ENCODE data around the gene MOB3A. TPM values are rescaled to one million over a fixed set of nuclear protein-coding genes. Genes with fewer than 3 reads are reported as not detected.
A peak's percentile ranks its signal among the peaks of the same experiment; 100 is the strongest.

MOB3A gene
- total and polyA plus RNA-seq, 2 experiments from 2014 or later, result 53.1 to 53.7 TPM

DNA sequence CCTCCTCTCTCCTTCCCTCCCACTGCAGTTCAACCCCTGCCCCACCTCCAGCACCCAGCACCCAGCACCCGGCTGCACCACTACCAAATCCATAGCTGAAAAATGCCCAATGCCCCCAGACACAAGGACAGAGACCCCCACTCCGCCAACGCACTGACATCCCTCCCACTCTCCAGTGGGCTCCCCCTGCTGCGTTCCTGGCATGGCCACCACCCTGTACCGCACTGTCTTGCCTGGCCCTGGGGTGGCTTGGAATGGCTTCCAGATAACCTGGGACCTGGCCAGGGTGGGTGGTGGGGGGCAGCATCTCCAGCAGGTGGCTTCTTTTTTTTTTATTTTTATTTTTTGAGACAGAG lies 39.3 kb downstream of the MOB3A start:
- Histone ChIP-seq H3K4me3 (no peak overlapping the region), H3K4me1 (ENCODE audit: insufficient read depth) (peaks cover 31% of the 10 kb centered on the region), H3K79me2 (ENCODE audit: insufficient read depth) (no peaks in the 10 kb centered on the region), H3K9me2 (ENCODE audit: insufficient read depth) (no peaks in the 10 kb centered on the region), H3K9ac (no peak overlapping the region), H3K9me3 (ENCODE audit: low read depth) (no peaks in the 10 kb centered on the region), H3K4me2 (ENCODE audit: unreplicated experiment) (no peak overlapping the region), H3F3A (ENCODE audit: insufficient read depth) (peaks cover 11% of the 10 kb centered on the region), H4K20me1 (ENCODE audit: insufficient read depth) (no peaks in the 10 kb centered on the region), H3K27ac (0 out of 2 replicates have a peak overlapping the region, but pooled peaks have one; percentile 27), H3K36me3 (ENCODE audit: low read depth) (no peaks in the 10 kb centered on the region), H3K27me3 (replicated peaks; ENCODE audit: insufficient read depth) (no peaks in the 10 kb centered on the region), H2AFZ (no peak overlapping the region)
- WGBS, 2 experiments (ENCODE audit: low coverage in 1 of 2, low lambda C conversion rate in 2 of 2, missing lambda C conversion rate in 2 of 2), result 70 to 72% methylated on average over 5 of the region's 5 CpGs
- TF ChIP-seq EZH2phosphoT487 (IDR thresholded peaks at IDR 0.05; ENCODE audit: insufficient read depth, low read depth) (no peak), EZH2 (IDR thresholded peaks at IDR 0.05; ENCODE audit: insufficient read depth, poor library complexity, severe bottlenecking) (no peak)
- in situ Hi-C loops (cut with MboI), result no loop called here
- no peak for DNase-seq

DNA sequence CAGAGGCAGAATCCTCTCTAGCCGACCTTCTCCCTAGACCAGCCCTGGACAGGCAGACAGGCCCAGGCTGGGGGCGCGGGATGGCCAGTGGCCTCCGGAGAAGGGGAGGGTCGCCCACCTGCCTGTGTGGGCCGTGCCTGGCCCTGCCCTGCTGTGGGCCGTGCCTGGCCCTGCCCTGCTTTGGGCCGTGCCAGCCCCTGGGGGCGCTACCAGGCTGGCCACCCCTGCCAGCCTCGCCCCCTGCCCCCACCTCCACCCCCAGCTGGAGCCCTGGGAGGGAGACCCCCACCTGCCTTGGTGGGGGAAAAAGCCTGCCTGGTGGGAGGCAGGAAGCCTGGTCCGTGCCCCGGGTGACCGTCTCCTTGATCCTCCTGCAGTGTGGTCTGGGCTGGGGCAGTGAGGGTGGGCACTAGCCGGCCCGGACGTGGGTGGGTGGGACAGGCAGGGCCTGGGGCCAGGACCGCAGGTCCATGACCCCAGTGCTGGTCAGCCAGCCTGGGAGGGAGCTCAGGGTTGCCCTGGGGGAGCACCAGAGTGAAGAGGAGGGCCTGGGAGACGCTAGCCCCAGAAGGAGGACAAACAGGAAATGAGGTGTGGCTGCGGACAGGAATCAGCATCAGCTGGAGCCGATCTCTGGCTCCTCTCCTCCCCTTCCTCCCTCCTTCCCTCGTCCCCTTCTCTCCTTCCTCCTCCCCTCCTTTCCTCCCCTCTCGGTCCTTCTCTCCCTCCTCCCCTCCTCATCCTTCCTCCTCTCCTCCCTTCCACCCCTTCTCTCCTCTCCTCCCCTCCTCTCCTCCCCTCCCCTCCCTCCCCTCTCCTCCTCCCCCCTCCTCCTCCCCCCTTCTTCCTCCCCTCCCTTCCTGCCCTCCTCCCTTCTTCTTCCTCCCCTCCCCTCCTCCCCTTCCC lies 39.9 kb downstream of the MOB3A start:
- H3K4me3 ChIP-seq, result peak overlapping the region; percentile 63
- no peaks in the 10 kb centered on the region for H3K36me3 ChIP-seq (ENCODE audit: low read depth)
- H3K9ac ChIP-seq, result peak overlapping the region; percentile 87
- peaks cover 11% of the 10 kb centered on the region for H3F3A ChIP-seq (ENCODE audit: insufficient read depth)
- H3K27ac ChIP-seq, result peak overlapping the region; percentile 76
- H3K9me3 ChIP-seq (ENCODE audit: low read depth), result no peaks in the 10 kb centered on the region
- H3K4me2 ChIP-seq (ENCODE audit: unreplicated experiment), result peak overlapping the region; percentile 65
- no peaks in the 10 kb centered on the region for H3K9me2 ChIP-seq (ENCODE audit: insufficient read depth)
- DNase-seq, result peak; percentile 78
- no peaks in the 10 kb centered on the region for H3K79me2 ChIP-seq (ENCODE audit: insufficient read depth)
- H4K20me1 ChIP-seq (ENCODE audit: insufficient read depth), result no peaks in the 10 kb centered on the region
- in situ Hi-C loops (cut with MboI), result no loop called here
- 8 to 23% methylated on average over 7 to 21 of the region's 22 CpGs for WGBS, 2 experiments (ENCODE audit: low coverage in 1 of 2, low lambda C conversion rate in 2 of 2, missing lambda C conversion rate in 2 of 2)
- TF ChIP-seq EZH2 (IDR thresholded peaks at IDR 0.05; ENCODE audit: insufficient read depth, poor library complexity, severe bottlenecking), result no peak
- no peak for TF ChIP-seq EZH2phosphoT487 (IDR thresholded peaks at IDR 0.05; ENCODE audit: insufficient read depth, low read depth)
- peak overlapping the region; percentile 71 for H2AFZ ChIP-seq
- peaks cover 30% of the 10 kb centered on the region for H3K4me1 ChIP-seq (ENCODE audit: insufficient read depth)
- no peaks in the 10 kb centered on the region for H3K27me3 ChIP-seq (replicated peaks; ENCODE audit: insufficient read depth)

DNA sequence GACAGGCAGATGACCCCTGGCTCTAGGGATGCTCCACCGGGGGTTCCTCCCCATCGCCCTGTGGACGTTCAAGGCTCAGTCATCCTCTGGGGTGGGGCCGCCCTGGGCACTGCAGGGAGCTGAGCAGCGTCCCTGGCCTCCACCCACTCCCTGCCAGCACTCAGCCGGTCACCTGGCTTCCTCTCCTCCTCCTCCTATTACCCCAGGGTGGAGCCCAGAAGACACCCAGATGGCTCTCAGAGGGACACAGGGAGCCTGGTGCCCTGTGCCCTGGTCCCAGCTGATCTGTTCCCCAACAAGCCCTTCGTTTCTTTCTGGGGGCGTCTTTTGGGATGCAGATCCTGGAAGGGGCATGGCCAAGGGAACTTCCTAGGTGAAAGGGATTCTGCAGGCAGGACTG lies 41.4 kb downstream of the MOB3A start:
- WGBS, 2 experiments (ENCODE audit: low coverage in 1 of 2, low lambda C conversion rate in 2 of 2, missing lambda C conversion rate in 2 of 2), result 74 to 79% methylated on average over 7 to 8 of the region's 8 CpGs
- Histone ChIP-seq H3K79me2 (ENCODE audit: insufficient read depth) (peaks cover 9% of the 10 kb centered on the region), H4K20me1 (ENCODE audit: insufficient read depth) (no peaks in the 10 kb centered on the region), H3F3A (ENCODE audit: insufficient read depth) (0 out of 2 replicates have a peak, but pooled peaks cover 4% of the 10 kb centered on the region), H3K9ac (no peak overlapping the region), H3K27me3 (replicated peaks; ENCODE audit: insufficient read depth) (no peaks in the 10 kb centered on the region), H3K4me1 (ENCODE audit: insufficient read depth) (peaks cover 18% of the 10 kb centered on the region), H3K4me2 (ENCODE audit: unreplicated experiment) (no peak overlapping the region), H3K9me3 (ENCODE audit: low read depth) (no peaks in the 10 kb centered on the region), H2AFZ (no peak overlapping the region), H3K36me3 (ENCODE audit: low read depth) (no peaks in the 10 kb centered on the region), H3K9me2 (ENCODE audit: insufficient read depth) (no peaks in the 10 kb centered on the region), H3K27ac (no peak overlapping the region), H3K4me3 (no peak overlapping the region)
- TF ChIP-seq EZH2phosphoT487 (IDR thresholded peaks at IDR 0.05; ENCODE audit: insufficient read depth, low read depth) (no peak), EZH2 (IDR thresholded peaks at IDR 0.05; ENCODE audit: insufficient read depth, poor library complexity, severe bottlenecking) (no peak)
- no peak for DNase-seq
- in situ Hi-C loops (cut with MboI), result no loop called here

DNA sequence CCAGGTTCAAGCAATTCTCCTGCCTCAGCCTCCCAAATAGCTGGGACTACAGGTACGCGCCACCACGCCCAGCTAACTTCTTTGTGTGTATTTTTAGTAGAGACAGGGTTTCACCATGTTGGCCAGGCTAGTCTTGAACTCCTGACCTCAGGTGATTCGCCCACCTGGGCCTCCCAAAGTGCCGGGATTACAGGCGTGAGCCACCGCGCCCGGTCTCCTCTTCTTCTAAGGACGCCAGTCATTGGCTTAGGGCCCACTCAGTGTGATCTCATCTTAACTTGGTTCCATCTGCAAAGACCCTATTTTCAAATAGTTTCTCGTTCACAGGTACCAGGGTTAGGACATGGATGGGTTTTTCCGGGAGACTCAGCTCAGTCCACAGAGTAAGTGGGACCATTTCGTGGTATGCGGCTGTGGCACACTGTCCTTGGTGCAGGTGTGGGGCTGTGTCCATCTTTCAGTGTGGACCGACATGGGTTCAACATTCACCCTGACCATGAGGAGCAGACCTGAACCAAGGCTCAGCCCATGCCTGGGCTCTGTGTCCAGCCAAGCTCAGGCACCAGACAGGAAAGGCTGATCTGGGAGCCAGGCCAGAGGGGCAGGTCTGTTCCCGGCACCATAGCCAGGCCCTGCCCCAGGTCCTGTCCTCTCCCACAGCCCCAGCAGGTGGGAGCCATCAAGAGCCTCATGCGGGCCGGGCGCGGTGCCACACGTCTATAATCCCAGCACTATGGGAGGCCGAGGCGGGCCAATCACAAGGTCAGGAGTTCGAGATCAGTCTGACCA lies 42.3 kb downstream of the MOB3A start:
- no peak overlapping the region for H3K9ac ChIP-seq
- H3K9me2 ChIP-seq (ENCODE audit: insufficient read depth), result no peaks in the 10 kb centered on the region
- in situ Hi-C loops (cut with MboI), result no loop called here
- H3K36me3 ChIP-seq (ENCODE audit: low read depth), result no peaks in the 10 kb centered on the region
- no peak for DNase-seq
- 0 out of 2 replicates have a peak, but pooled peaks cover 4% of the 10 kb centered on the region for H3F3A ChIP-seq (ENCODE audit: insufficient read depth)
- H3K79me2 ChIP-seq (ENCODE audit: insufficient read depth), result peaks cover 19% of the 10 kb centered on the region
- H4K20me1 ChIP-seq (ENCODE audit: insufficient read depth), result peaks cover 5% of the 10 kb centered on the region; the same call in 1 of the 2 replicates
- H3K27ac ChIP-seq, result no peak overlapping the region
- peaks cover 15% of the 10 kb centered on the region; the same call in 1 of the 2 replicates for H3K4me1 ChIP-seq (ENCODE audit: insufficient read depth)
- no peak overlapping the region for H3K4me3 ChIP-seq
- no peaks in the 10 kb centered on the region for H3K27me3 ChIP-seq (replicated peaks; ENCODE audit: insufficient read depth)
- H3K9me3 ChIP-seq (ENCODE audit: low read depth), result no peaks in the 10 kb centered on the region
- H3K4me2 ChIP-seq (ENCODE audit: unreplicated experiment), result no peak overlapping the region
- 92 to 93% methylated on average over 24 of the region's 24 CpGs for WGBS, 2 experiments (ENCODE audit: low coverage in 1 of 2, low lambda C conversion rate in 2 of 2, missing lambda C conversion rate in 2 of 2)
- no peak overlapping the region for H2AFZ ChIP-seq
- TF ChIP-seq EZH2phosphoT487 (IDR thresholded peaks at IDR 0.05; ENCODE audit: insufficient read depth, low read depth) (no peak), EZH2 (IDR thresholded peaks at IDR 0.05; ENCODE audit: insufficient read depth, poor library complexity, severe bottlenecking) (no peak)
